K562 (cell line): ENCODE data around the gene MMS22L. TPM values are rescaled to one million over a fixed set of nuclear protein-coding genes. Genes with fewer than 3 reads are reported as not detected.

Experiments
- ATAC-seq: fragments of 200-7000 bp; cut with Tn5 transposase; 3 replicates; pipeline ENCODE4 v1.9.1; 2020; ENCODE audit warnings: moderate library complexity
- BruUV-seq: library from RNA; stranded (reverse); fragments of 400-500 nt; replicated peaks from 2 replicates; lab custom pipeline; 2021; lab: Mats Ljungman, UMichigan
- CTCF ChIA-PET: fragments of 300-600 bp; formaldehyde crosslinking; extraction: SDS; loops from one replicate; lab custom pipeline; 2021; ENCODE audit warnings: low intra/inter-chr PET ratio; lab: Yijun Ruan, JAX
- POLR2A ChIA-PET: fragments of 300-600, 350-650 bp; sonication (Branson Sonifier 250); formaldehyde crosslinking; extraction: SDS; loops from one replicate; lab custom pipeline; 2021; ENCODE audit warnings: antibody characterized with exemption, inconsistent platforms; lab: Yijun Ruan, JAX
- DNase-seq, 4 experiments: peaks; one replicate each; pipeline versions ENCODE4 v3.0.0 to v3.0.0-alpha.2; 2011 to 2018; ENCODE audit warnings: low spot score in 3 of 4, mixed read lengths in 3 of 4; ENCODE audit errors: extremely low read depth in 1 of 4
- FAIRE-seq: peaks from 2 replicates; lab custom pipeline; 2011; peaks lifted over from hg19 to GRCh38; lab: Jason Lieb, UNC
- H2AFZ ChIP-seq: 2 replicates; pipeline ENCODE4 v1.6.0; 2011; ENCODE audit warnings: low read depth, low read length, control low read depth, inconsistent platforms
- H3K27ac ChIP-seq: fragments of 200-600 bp; 3 replicates; pipeline ENCODE4 v1.8.0; 2011; ENCODE audit warnings: low read depth, mild to moderate bottlenecking, control low read depth, inconsistent platforms, low read length, moderate library complexity, mixed read lengths; ENCODE audit errors: extremely low read depth
- H3K27me3 ChIP-seq, 2 experiments: fragments of 300-600 bp in 1 of 2; 2 replicates in 1 of 2; 3 replicates in 1 of 2; pipeline versions ENCODE4 v1.6.0 to v1.8.0; 2011; ENCODE audit warnings: inconsistent platforms in 2 of 2, low read length in 2 of 2, mild to moderate bottlenecking in 1 of 2, mixed read lengths in 1 of 2, moderate library complexity in 1 of 2; ENCODE audit not compliant: control insufficient read depth in 2 of 2, insufficient read depth in 2 of 2
- H3K36me3 ChIP-seq: fragments of 300-600 bp; 3 replicates; pipeline ENCODE4 v1.8.0; 2011; ENCODE audit warnings: mild to moderate bottlenecking, low read length, inconsistent platforms; ENCODE audit not compliant: control insufficient read depth, insufficient read depth
- H3K4me1 ChIP-seq, 2 experiments: fragments of 200-600 bp in 1 of 2; replicated peaks in 1 of 2; 2 replicates in 1 of 2; 3 replicates in 1 of 2; pipeline versions ENCODE4 v1.5.1 to v1.8.0; 2011; ENCODE audit warnings: inconsistent platforms in 2 of 2, low read length in 2 of 2, mild to moderate bottlenecking in 1 of 2, mixed read lengths in 1 of 2, moderate library complexity in 1 of 2; ENCODE audit not compliant: control insufficient read depth in 2 of 2, insufficient read depth in 2 of 2
- H3K4me2 ChIP-seq: 2 replicates; pipeline ENCODE4 v1.6.1; 2011; ENCODE audit warnings: low read length, control low read depth, inconsistent platforms, mixed read lengths; ENCODE audit not compliant: insufficient read depth
- H3K4me3 ChIP-seq: fragments of 200-600 bp; sonication (generic), shearing (Covaris generic); 2 replicates; pipeline ENCODE4 v1.5.1; 2016; ENCODE audit warnings: control low read depth, inconsistent platforms
- H3K79me2 ChIP-seq: fragments of 200-600 bp; 3 replicates; pipeline ENCODE4 v1.8.0; 2011; ENCODE audit warnings: low read length, inconsistent platforms; ENCODE audit not compliant: control insufficient read depth, insufficient read depth
- H3K9ac ChIP-seq, 2 experiments: 2 replicates each; pipeline versions ENCODE4 v1.6.0 to v1.6.1; 2011; ENCODE audit warnings: low read depth in 2 of 2, low read length in 2 of 2, control low read depth in 1 of 2, inconsistent platforms in 1 of 2, mild to moderate bottlenecking in 1 of 2, mixed read lengths in 1 of 2; ENCODE audit not compliant: insufficient read depth in 1 of 2
- H3K9me1 ChIP-seq: one replicate; pipeline ENCODE4 v1.6.0; 2011; ENCODE audit warnings: inconsistent platforms, mild to moderate bottlenecking, low read length, moderate library complexity; ENCODE audit not compliant: control insufficient read depth, insufficient read depth
- H3K9me3 ChIP-seq: replicated peaks from 2 replicates; pipeline ENCODE4 v1.5.1; 2011; ENCODE audit warnings: low read depth, low read length, inconsistent platforms; ENCODE audit not compliant: control insufficient read depth, insufficient read depth
- H4K20me1 ChIP-seq: replicated peaks from 2 replicates; pipeline ENCODE4 v1.6.1; 2011; ENCODE audit warnings: low read length, inconsistent platforms, mixed read lengths; ENCODE audit not compliant: control insufficient read depth, insufficient read depth
- PKNOX1 ChIP-seq: fragments of 450-650 bp; IDR thresholded peaks from 2 replicates; pipeline ENCODE4 v1.6.1; 2016
- WGBS: fragments of 100-300 bp; shearing (Covaris generic); methylation state at CpG from one replicate; pipeline ENCODE4 v1.1.6; 2016; ENCODE audit warnings: low coverage, mixed read lengths; ENCODE audit not compliant: insufficient coverage; ENCODE audit errors: missing lambda C conversion rate; 5-methylcytosine and 5-hydroxymethylcytosine counted together
- in situ Hi-C: fragments of 300-500 bp; cut with MboI; formaldehyde crosslinking; loops from 4 replicates; pipeline ENCODE4 v1.15.0; 2018; ENCODE audit warnings: inconsistent platforms, mixed read lengths
- intact Hi-C: fragments of 100-400 bp; cut with micrococcal nuclease; formaldehyde crosslinking; loops from 2 replicates; pipeline ENCODE4 v1.14.2; 2022
- polyA plus RNA-seq, 8 experiments: library from polyadenylated mRNA; depleted of rRNA in 4 of 8; stranded (reverse) in 5 of 8; unstranded in 3 of 8; fragments of >200 nt; fragmentation: Nextera tagmentation in 2 of 8; fragmentation: Illumina TruSeq in 1 of 8; extraction: Ambion mirVana in 2 of 8; extraction: Trizol in 1 of 8; gene quantifications; 2 replicates each; pipeline versions ENCODE4 v1.2.1 to v1.2.3, GENCODE V29; 2011 to 2014; ENCODE audit warnings: inconsistent platforms in 1 of 8, missing spikeins in 1 of 8
- total RNA-seq, 7 experiments: library from RNA; depleted of rRNA in 6 of 7; stranded (reverse); fragments of >200 nt in 6 of 7; fragmentation: Illumina TruSeq in 2 of 7; extraction: Trizol in 2 of 7; gene quantifications; 2 replicates each; pipeline versions ENCODE4 v1.2.1 to v1.2.3, GENCODE V29; 2011 to 2021; ENCODE audit warnings: low replicate concordance in 1 of 7
- TF ChIP-seq, protein P1 (sequence below): IDR thresholded peaks from 2 replicates; pipeline ENCODE4 v1.6.1; 2012; ENCODE audit warnings: low read depth, low read length, improper control_type of control experiment, borderline replicate concordance

The MMS22L gene
- total and polyA plus RNA-seq, 9 of the 15 experiments (the other 6 are each of a cell fraction or from before 2014, with no cell fraction given): 13.0 to 59.5 (median 26.9) TPM

DNA sequence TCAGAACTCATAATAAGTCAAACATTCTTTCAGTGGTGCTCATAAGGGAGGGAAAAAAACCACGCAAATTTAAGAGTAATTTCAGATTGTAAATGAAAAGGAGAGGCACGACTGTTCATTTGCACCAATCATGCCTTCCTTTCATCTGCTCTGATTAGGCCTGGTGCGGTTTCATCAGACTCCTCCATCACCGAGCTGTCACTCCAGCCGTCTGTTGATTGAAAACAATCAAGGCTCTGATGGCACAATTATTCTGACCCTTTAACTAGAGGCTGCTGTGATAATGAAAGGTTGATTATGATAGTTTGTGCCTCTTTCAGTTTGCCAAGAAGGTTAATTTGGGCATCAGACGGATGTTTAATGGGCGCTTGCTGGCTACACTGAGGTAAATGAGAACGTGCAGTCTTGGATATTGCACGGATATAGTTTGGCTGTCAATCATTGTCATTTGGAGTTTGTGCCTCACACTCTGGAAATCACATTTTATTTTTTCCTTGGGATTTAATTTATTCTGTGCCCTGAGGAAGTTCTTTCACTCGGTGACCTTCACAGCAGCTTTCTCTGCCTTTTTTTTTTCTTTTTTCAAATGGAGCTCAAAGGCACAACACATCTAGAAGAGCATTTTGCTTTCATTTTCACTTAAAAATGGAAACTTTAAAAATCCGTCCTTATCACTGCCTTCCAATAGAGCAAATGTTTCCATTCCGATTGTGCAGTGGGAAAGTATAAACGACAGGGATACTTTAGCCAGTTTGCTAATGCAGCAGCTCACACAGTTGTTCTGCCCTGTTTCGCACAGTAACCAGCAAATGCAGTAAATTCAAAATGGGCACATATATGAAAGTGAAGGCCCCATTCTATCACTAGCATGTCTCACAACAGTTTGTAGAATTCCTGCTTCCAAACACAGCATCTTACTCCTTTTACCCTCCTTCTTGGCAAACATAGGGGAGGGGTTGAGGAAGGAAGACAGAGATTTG, 185.7 kb downstream of the MMS22L start:
- Histone ChIP-seq H3K36me3 (no peaks in the 10 kb centered on the region), H3K79me2 (no peaks in the 10 kb centered on the region), H3K9me1 (no peaks in the 10 kb centered on the region), H3K9me3 (no peaks in the 10 kb centered on the region), H3K4me2 (no peak overlapping the region), H3K27me3 (peaks cover 3% of the 10 kb centered on the region in 2 experiments; a peak in 2 of 5 replicates), H3K4me3 (no peak overlapping the region), H3K27ac (no peak overlapping the region), H3K4me1 (no peaks in the 10 kb centered on the region), H4K20me1 (no peaks in the 10 kb centered on the region), H2AFZ (no peak overlapping the region), H3K9ac (no peak overlapping the region)
- no peak for FAIRE-seq
- TF ChIP-seq PKNOX1: peak; percentile 77
- TF ChIP-seq, protein P1, sequence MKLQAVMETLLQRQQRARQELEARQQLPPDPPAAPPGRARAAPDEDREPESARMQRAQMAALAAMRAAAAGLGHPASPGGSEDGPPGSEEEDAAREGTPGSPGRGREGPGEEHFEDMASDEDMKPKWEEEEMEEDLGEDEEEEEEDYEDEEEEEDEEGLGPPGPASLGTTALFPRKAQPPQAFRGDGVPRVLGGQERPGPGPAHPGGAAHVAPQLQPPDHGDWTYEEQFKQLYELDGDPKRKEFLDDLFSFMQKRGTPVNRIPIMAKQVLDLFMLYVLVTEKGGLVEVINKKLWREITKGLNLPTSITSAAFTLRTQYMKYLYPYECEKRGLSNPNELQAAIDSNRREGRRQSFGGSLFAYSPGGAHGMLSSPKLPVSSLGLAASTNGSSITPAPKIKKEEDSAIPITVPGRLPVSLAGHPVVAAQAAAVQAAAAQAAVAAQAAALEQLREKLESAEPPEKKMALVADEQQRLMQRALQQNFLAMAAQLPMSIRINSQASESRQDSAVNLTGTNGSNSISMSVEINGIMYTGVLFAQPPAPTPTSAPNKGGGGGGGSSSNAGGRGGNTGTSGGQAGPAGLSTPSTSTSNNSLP: no peak
- in situ Hi-C loops: no loop called here
- DNase-seq: no peak
- intact Hi-C loops: no loop called here
- ATAC-seq: no peak
- ChIA-PET CTCF (no interaction called here), POLR2A (no interaction called here)
- WGBS: under 1% methylated on average over 14 of the region's 14 CpGs
- no TSS peak for BruUV-seq
